Colonic mucosa (tissue), 4 donors: ENCODE measurements around the gene MKLN1. TPM values are rescaled to one million over a fixed set of nuclear protein-coding genes. Genes with fewer than 3 reads are reported as not detected.
"Not testable (repeated sequence)": the region's sequence is repeated elsewhere in the genome, so short reads cannot be mapped to it uniquely, and the experiment has no call there.

Experiments
- DNase-seq: peaks from one replicate; pipeline ENCODE4 v3.0.0-alpha.2; 2020
- H3K27ac ChIP-seq: fragments of 200-600 bp; one replicate; pipeline ENCODE4 v1.8.0; 2021
- H3K27me3 ChIP-seq: fragments of 200-600 bp; one replicate; pipeline ENCODE4 v1.8.0; 2021
- H3K36me3 ChIP-seq: fragments of 200-600 bp; one replicate; pipeline ENCODE4 v1.8.0; 2021
- H3K4me1 ChIP-seq: fragments of 200-600 bp; one replicate; pipeline ENCODE4 v1.8.0; 2021; ENCODE audit warnings: mild to moderate bottlenecking
- H3K4me3 ChIP-seq: fragments of 200-600 bp; one replicate; pipeline ENCODE4 v1.8.0; 2021
- H3K9ac ChIP-seq, 2 donors: one replicate each; pipeline ENCODE4 v1.7.0; 2013; ENCODE audit warnings: control low read depth in 2 of 2, low read depth in 2 of 2, low read length in 2 of 2
- H3K9me3 ChIP-seq: fragments of 200-600 bp; one replicate; pipeline ENCODE4 v1.8.0; 2021
- CTCF ChIP-seq: fragments of 200-600 bp; IDR thresholded peaks from one replicate; pipeline ENCODE4 v1.8.0; 2022; ENCODE audit warnings: antibody characterized with exemption, mild to moderate bottlenecking
- intact Hi-C: fragments of 100-400 bp; cut with DNase I; formaldehyde crosslinking; loops from one replicate; pipeline ENCODE4 v1.14.1; 2022
- total RNA-seq, 2 donors: library from RNA; stranded (reverse); fragmentation: NEBNext Ultra II Directional in 1 of 2; extraction: Animal tissue kit (Norgen Biotek cat#: 25700) in 1 of 2; gene quantifications; one replicate each; pipeline ENCODE4 v1.2.1, GENCODE V29; 2021
- donor health status: healthy.
- donor health status: DM: no; HTN: no; CAD: no.
- donor health status: DM: no; HTN: no; CAD: no.

MKLN1 gene
- total RNA-seq, 2 donors from 2014 or later: 35.1 to 48.7 TPM

DNA sequence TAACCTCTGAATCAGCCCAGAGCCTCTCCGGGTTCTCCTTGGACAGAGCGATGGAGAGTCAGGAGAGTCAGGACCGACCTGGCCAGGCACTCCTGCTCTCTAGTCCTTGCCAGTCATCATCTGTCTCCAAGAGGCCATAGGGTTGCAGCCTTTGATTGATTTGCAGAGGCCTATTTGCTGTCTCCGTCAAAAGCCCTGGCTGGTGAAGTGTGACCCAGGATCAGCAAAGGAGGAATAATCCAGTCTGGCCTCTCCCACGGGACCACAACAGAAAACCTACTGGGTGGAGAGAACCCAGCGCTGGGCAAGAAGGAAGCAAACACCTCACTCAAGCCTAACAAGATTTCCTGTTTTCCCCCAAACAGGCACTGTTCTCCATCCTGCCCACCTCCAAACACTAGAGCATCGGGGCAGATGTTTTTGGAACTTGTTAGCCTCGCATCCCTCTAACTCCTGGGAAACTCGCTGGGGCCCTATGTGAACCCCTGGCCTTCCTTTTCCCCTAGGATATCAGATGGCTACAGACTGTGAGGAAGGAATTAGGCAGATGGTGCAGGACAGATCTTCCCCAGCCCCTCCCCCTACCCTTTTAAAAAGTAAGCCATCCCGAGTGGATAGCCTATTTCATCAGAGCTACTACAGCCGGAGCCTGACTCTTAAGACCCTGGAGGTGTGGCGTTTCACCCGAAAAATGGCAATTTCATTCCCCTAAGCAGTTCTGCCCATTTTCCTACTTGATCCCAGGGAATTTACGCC lies 174.4 kb downstream of the MKLN1 start:
- H3K4me3 ChIP-seq: no peak overlapping the region
- no peaks in the 10 kb centered on the region for H3K36me3 ChIP-seq
- TF ChIP-seq CTCF: no peak
- no peaks in the 10 kb centered on the region for H3K9me3 ChIP-seq
- no peak overlapping the region for H3K9ac ChIP-seq
- no peak for DNase-seq
- no peak overlapping the region for H3K27ac ChIP-seq
- H3K4me1 ChIP-seq: no peaks in the 10 kb centered on the region
- no peaks in the 10 kb centered on the region for H3K27me3 ChIP-seq
- intact Hi-C loops: no loop called here

DNA sequence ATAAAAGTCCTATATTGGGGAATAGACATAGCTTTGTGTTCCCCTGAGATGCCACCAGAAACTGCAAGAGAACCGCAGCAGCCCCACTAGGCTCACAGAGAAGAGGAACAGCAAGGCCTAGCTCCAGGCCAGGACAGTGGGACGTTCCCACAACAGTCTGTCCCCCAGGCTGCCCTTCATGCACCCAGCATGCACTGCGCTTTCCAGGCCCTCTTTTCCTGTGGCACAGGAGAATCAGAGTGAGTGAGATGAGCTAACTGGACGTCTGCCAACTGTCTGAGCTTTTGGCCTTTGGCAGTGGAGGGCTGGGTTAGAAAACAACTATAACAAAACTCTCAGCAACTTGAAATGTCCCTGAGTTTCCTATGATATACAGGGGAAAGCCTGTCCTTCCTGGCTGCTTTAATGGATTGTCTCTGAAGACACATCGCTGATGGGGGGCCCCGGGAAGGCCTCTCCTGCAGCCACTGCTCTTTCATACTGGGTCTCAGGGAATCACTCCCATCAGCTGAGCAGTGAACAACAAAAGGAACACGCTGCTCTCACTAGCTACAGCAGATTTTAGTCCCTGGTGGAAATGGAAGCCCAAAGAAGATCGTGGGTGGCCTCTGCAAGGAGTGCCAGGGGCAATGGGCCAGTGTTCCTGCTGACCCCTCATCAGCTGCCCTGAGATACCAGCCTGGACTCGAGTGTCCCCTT lies 175.3 kb downstream of the MKLN1 start:
- DNase-seq: no peak
- intact Hi-C loops: no loop called here
- no peak for TF ChIP-seq CTCF
- Histone ChIP-seq H3K27ac (no peak overlapping the region), H3K36me3 (no peaks in the 10 kb centered on the region), H3K27me3 (no peaks in the 10 kb centered on the region), H3K4me3 (no peak overlapping the region), H3K4me1 (no peaks in the 10 kb centered on the region), H3K9me3 (no peaks in the 10 kb centered on the region), H3K9ac (no peak overlapping the region)

DNA sequence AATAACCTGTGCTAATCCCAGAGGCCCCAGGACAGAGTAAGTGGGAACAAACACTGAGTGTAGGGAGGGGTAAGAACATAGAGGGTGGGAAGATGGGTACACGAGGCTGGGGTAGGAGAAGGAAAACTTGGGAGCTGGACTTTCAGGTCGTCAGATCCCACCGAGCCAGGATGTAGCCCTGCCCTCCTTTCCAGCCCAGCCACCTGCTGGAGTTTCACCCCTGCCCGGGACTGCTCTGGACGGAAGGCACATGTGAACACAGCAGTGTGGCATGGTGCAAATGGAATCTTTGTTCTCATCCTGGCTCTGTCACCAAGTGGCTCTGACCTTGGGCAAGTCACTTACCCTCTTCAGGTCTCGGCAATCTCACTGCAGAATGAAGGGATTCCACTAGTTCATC lies 176.0 kb downstream of the MKLN1 start:
- H3K4me1 ChIP-seq: no peaks in the 10 kb centered on the region

DNA sequence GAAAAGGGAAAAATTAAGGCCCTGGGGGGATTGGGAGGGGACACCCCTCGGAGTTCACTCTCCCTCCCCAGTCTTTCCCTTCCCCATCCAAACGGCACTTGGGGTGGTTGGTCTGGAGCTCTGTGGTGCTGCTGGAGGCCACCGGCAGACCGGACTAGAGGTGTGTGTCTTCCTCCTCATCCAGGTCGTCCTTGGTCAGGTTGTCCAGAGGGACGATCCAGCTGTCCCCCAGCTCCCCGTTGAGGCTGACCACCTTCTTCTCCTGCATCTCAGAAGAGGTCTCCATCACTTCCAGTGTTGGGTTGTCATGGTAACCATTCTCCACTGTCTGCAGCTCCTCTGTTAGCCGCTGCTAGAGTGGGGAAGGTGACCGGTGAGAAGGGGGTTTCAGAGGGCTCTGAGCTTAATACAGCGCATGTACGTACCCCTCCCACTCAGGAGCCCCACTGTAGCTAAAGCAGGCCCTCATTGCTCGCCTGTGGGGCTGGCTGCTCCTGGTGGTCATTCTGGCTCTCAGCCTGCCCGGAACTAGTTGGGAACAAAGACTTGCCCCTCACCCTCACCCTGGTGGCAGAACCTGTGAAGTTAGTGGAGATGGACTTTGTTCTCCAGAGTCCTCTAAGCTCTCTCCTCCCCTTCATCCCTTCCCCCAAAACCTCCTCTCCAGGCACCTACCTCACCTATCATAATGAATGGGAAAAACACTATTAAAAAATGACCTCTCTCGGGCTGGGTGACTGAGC lies 176.7 kb downstream of the MKLN1 start:
- H3K36me3 ChIP-seq: no peaks in the 10 kb centered on the region
- intact Hi-C loops: no loop called here
- no peak overlapping the region for H3K27ac ChIP-seq
- H3K9me3 ChIP-seq: no peaks in the 10 kb centered on the region
- no peak for TF ChIP-seq CTCF
- no peaks in the 10 kb centered on the region for H3K27me3 ChIP-seq
- H3K4me1 ChIP-seq: no peaks in the 10 kb centered on the region
- H3K4me3 ChIP-seq: no peak overlapping the region
- no peak overlapping the region for H3K9ac ChIP-seq
- no peak for DNase-seq

More for the DNA sequence above, 176.0 kb downstream of the MKLN1 start:
- no peak overlapping the region for H3K27ac ChIP-seq
- H3K27me3 ChIP-seq: no peaks in the 10 kb centered on the region
- no peak overlapping the region for H3K9ac ChIP-seq
- no peak for TF ChIP-seq CTCF
- no peak for DNase-seq
- no peaks in the 10 kb centered on the region for H3K9me3 ChIP-seq
- no peak overlapping the region for H3K4me3 ChIP-seq
- H3K36me3 ChIP-seq: no peaks in the 10 kb centered on the region
- intact Hi-C loops: no loop called here

GRCh38 chr7:131505037-131505620 lies 177.5 kb downstream of the MKLN1 start:
- H3K36me3 ChIP-seq, H3K4me3 ChIP-seq, intact Hi-C loops, H3K9me3 ChIP-seq, DNase-seq, H3K9ac ChIP-seq, H3K4me1 ChIP-seq, H3K27me3 ChIP-seq, H3K27ac ChIP-seq: not testable (repeated sequence)
